RCC 7860 (cell line): ENCODE data around the gene APRT.
"Not testable (repeated sequence)": the region's sequence is repeated elsewhere in the genome, so short reads cannot be mapped to it uniquely, and the experiment has no call there.

ENCODE experiments used
- DNase-seq: peaks from one replicate; pipeline ENCODE4 v3.0.0-alpha.2; 2015; ENCODE audit warnings: low spot score
- FAIRE-seq: peaks from 2 replicates; lab custom pipeline; 2012; peaks lifted over from hg19 to GRCh38; lab: Jason Lieb, UNC

APRT gene

GRCh38 chr16:88790312-88791211 lies 21.2 kb downstream of the APRT start:
- DNase-seq (no peak), FAIRE-seq (no peak)

GRCh38 chr16:88789594-88789993 lies 22.1 kb downstream of the APRT start:
- DNase-seq, result no peak
- FAIRE-seq, result no peak

GRCh38 chr16:88788749-88789148 lies 23.0 kb downstream of the APRT start:
- not testable (repeated sequence) for DNase-seq, FAIRE-seq

- FAIRE-seq (no peak), DNase-seq (no peak)
Observed at GRCh38 chr16:88787579-88788314, 24.0 kb downstream of the APRT start.

GRCh38 chr16:88785106-88785924 lies 26.4 kb downstream of the APRT start, which contains the start of gene PIEZO1:
Gene PIEZO1 (minus strand): TSS chr16:88785220. CDS start chr16:88784964, 256 bp downstream.
- DNase-seq (peak; percentile 29), FAIRE-seq (no peak)

GRCh38 chr16:88784856-88785105 lies 26.9 kb downstream of the APRT start:
- DNase-seq (no peak), FAIRE-seq (no peak)

GRCh38 chr16:88784074-88784855 lies 27.5 kb downstream of the APRT start:
- no peak for FAIRE-seq
- peak; percentile 42 for DNase-seq

- FAIRE-seq (no peak), DNase-seq (no peak)
Observed at GRCh38 chr16:88783391-88784073, 28.2 kb downstream of the APRT start.

- no peak for FAIRE-seq
- DNase-seq, result peak; percentile 46
Observed at GRCh38 chr16:88782454-88783390, 29.0 kb downstream of the APRT start.

GRCh38 chr16:88781140-88782077 lies 30.3 kb downstream of the APRT start:
- no peak for DNase-seq
- FAIRE-seq, result no peak

GRCh38 chr16:88780142-88781062 lies 31.3 kb downstream of the APRT start:
- DNase-seq, result no peak

GRCh38 chr16:88779406-88780141 lies 32.2 kb downstream of the APRT start:
- no peak for FAIRE-seq
- DNase-seq, result no peak

More at GRCh38 chr16:88780142-88781062, 31.3 kb downstream of the APRT start:
- no peak for FAIRE-seq

- FAIRE-seq (no peak), DNase-seq (no peak)
Observed at GRCh38 chr16:88778541-88779065, 33.1 kb downstream of the APRT start.

- FAIRE-seq (no peak), DNase-seq (no peak)
Observed at GRCh38 chr16:88778271-88778525, 33.5 kb downstream of the APRT start.

GRCh38 chr16:88777471-88778270 lies 34.1 kb downstream of the APRT start:
- FAIRE-seq, result no peak
- no peak for DNase-seq
